ENCODE results near the gene HJURP.

GRCh38 chr2:233791883-233792329 is 62.4 kb downstream of the HJURP start:
- TF ChIP-seq CTCF (IDR thresholded peaks at IDR 0.05) (no peak), EP300 (IDR thresholded peaks at IDR 0.05) (no peak), POLR2A (IDR thresholded peaks at IDR 0.05) (no peak)
